GM12892 (cell line): ENCODE measurements around the gene PPP1R9A.

Source experiments
- POLR2A ChIP-seq: IDR thresholded peaks from 2 replicates; pipeline ENCODE4 v1.6.1; 2011; ENCODE audit warnings: low read depth, low read length, control low read depth
- POLR2AphosphoS5 ChIP-seq: IDR thresholded peaks from 2 replicates; pipeline ENCODE4 v1.6.1; 2011; ENCODE audit warnings: low read depth, low read length, control low read depth

GRCh38 chr7:95172420-95172819, 265.0 kb downstream of the PPP1R9A start:
- TF ChIP-seq POLR2AphosphoS5 (no peak), POLR2A (no peak)
